Astrocyte of the cerebellum (primary cell): ENCODE measurements around the gene C19orf12.
A peak's percentile ranks its signal among the peaks of the same experiment; 100 is the strongest.

Experiments
- DNase-seq: peaks from one replicate; pipeline ENCODE4 v3.0.0-alpha.2; 2011; ENCODE audit warnings: low read depth
- H3K4me3 ChIP-seq: 2 replicates; pipeline ENCODE4 v1.5.1; 2011; ENCODE audit warnings: mild to moderate bottlenecking, low read depth, low read length, moderate library complexity
- in situ Hi-C: cut with HindIII; loops from 2 replicates; pipeline ENCODE4 v1.10.0; 2017; ENCODE audit warnings: low sequenced_read_pairs
- TF ChIP-seq, protein P1 (sequence below): IDR thresholded peaks from 2 replicates; pipeline ENCODE4 v1.5.1; 2012; ENCODE audit warnings: low read length, low read depth, moderate library complexity, mild to moderate bottlenecking; ENCODE audit errors: missing control alignments

Gene C19orf12

GRCh38 chr19:29668746-29669609 lies 46.1 kb downstream of the C19orf12 start:
- H3K4me3 ChIP-seq: no peak overlapping the region
- in situ Hi-C loops: no loop called here
- TF ChIP-seq, protein P1, sequence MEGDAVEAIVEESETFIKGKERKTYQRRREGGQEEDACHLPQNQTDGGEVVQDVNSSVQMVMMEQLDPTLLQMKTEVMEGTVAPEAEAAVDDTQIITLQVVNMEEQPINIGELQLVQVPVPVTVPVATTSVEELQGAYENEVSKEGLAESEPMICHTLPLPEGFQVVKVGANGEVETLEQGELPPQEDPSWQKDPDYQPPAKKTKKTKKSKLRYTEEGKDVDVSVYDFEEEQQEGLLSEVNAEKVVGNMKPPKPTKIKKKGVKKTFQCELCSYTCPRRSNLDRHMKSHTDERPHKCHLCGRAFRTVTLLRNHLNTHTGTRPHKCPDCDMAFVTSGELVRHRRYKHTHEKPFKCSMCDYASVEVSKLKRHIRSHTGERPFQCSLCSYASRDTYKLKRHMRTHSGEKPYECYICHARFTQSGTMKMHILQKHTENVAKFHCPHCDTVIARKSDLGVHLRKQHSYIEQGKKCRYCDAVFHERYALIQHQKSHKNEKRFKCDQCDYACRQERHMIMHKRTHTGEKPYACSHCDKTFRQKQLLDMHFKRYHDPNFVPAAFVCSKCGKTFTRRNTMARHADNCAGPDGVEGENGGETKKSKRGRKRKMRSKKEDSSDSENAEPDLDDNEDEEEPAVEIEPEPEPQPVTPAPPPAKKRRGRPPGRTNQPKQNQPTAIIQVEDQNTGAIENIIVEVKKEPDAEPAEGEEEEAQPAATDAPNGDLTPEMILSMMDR: peak; percentile 39
- no peak for DNase-seq

DNA sequence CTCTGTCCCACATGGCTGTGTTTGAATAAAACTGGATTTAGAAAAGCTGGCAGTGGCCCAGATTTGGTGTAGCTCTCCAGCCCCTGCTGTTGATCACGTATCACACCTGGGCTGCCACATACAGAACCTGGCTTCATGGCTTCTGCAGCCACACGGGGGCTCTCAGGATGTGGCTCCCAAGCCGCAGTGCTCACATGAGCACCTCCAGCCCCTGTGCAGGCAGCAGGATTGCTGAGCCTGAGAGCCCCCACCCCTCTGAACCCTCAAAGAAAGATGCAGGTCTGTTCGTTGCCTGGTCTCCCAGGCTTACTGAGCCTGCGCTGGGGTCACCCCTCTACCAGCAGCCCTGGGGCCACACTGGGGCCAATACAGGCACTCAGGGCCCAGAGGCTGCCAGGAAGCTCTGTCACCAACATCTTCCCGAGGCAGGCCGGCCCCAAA lies 47.1 kb downstream of the C19orf12 start:
- H3K4me3 ChIP-seq: no peak overlapping the region
- in situ Hi-C loops: no loop called here
- TF ChIP-seq, protein P1: no peak
- DNase-seq: no peak

- DNase-seq: no peak
- H3K4me3 ChIP-seq: peak overlapping the region; percentile 90
- in situ Hi-C loops: no loop called here
- TF ChIP-seq, protein P1: no peak
Observed at GRCh38 chr19:29667387-29667783, 47.7 kb downstream of the C19orf12 start.

GRCh38 chr19:29666578-29667386 lies 48.3 kb downstream of the C19orf12 start:
- in situ Hi-C loops: no loop called here
- DNase-seq: peak; percentile 73
- peak overlapping the region; percentile 90 for H3K4me3 ChIP-seq
- TF ChIP-seq, protein P1: no peak

GRCh38 chr19:29665826-29666577 lies 49.1 kb downstream of the C19orf12 start:
- TF ChIP-seq, protein P1: no peak
- in situ Hi-C loops: no loop called here
- DNase-seq: no peak
- H3K4me3 ChIP-seq: peak overlapping the region; percentile 90
